Measurements from ENCODE around the gene EED.

DNA sequence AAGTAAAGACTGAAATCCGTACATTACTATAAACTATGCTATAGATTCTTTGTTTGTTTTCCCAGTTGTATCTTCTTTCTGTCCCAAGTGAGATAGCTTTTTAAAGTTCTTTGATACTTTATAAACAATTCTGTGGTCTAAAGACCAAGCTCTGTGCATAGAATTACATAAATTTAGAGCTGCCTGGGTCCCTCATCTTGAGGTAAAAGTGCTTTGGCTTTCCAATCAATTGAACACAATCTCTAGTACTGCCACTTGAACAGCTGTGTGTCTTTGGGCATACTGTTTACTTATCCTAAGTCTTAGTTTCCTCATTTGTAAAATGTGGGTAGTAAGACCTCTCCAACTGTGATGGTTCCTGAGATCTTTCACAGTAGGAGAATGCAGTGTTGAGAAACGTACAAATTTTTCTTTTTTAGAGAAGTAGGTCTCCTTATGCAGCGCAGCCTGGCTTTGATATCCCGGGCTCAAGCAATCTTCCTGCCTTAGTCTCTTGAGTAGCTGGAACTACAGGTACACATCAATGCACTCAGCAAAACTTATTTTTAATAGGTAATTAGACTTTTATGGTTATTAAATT lies 2.5 kb upstream of the EED start:
- TF ChIP-seq, protein P1, sequence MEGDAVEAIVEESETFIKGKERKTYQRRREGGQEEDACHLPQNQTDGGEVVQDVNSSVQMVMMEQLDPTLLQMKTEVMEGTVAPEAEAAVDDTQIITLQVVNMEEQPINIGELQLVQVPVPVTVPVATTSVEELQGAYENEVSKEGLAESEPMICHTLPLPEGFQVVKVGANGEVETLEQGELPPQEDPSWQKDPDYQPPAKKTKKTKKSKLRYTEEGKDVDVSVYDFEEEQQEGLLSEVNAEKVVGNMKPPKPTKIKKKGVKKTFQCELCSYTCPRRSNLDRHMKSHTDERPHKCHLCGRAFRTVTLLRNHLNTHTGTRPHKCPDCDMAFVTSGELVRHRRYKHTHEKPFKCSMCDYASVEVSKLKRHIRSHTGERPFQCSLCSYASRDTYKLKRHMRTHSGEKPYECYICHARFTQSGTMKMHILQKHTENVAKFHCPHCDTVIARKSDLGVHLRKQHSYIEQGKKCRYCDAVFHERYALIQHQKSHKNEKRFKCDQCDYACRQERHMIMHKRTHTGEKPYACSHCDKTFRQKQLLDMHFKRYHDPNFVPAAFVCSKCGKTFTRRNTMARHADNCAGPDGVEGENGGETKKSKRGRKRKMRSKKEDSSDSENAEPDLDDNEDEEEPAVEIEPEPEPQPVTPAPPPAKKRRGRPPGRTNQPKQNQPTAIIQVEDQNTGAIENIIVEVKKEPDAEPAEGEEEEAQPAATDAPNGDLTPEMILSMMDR (IDR thresholded peaks at IDR 0.05; ENCODE audit: low read depth, low read length), result no peak
- TF ChIP-seq EZH2phosphoT487 (IDR thresholded peaks at IDR 0.05; ENCODE audit: low read depth), result no peak

All from OCI-LY3 (cell line).